ENCODE measurements around the gene QTRT2.

Gene QTRT2

DNA sequence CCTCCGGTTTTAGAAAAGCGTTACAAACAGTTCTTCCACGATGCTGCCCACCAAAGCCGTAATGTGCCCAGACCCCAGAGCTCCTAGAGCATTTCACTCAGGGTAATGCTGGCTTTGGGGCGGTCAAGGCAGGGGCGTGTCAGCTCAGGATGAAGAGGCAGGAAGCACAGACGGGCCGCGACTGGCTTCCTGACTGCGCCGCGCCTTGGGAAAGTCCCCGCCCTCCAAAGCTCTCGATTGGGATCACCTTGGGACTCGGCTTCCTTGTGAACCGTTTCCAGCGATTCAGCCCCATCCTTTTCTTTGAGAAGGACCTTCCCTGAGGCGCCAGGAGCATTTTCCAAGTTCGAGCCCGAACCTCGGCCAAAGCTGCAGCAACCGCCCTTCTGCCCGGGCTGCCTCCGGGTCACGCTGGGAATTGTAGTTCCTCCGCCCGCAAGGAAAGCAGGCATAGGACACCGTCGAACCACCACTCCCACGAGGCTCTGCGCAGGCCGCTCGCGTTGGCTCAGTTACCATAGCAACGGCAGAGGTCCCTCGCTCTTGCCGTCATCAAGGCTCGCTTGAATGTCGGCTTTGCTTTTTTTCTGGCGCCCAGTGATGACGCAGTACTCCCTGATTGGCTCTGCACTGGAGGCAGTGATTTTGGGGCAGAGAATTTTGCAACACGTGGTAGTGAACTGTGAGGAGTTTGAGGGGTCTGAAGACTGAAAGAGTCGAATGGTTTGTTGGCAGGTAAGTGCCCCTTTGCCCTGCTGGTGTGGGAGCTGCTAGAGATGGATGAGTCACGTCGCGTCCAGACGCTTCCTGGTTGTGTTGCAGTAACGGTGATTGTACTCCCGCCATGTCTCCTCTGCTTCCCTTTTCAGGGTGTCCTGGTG lies at the start of gene QTRT2, which contains the start of gene CCDC191:
QTRT2 (plus strand) TSS at position 608 of the 881 bp plus-strand sequence. CDS start 8,521 bp downstream, outside the sequence.
CCDC191 (minus strand) TSS at position 397 of the 881 bp plus-strand sequence; CDS start at position 337, 60 bp downstream.
- TF ChIP-seq GATA1 (IDR thresholded peaks at IDR 0.05; ENCODE audit: low read depth, low read length) (no peak), POLR2A (IDR thresholded peaks at IDR 0.05; ENCODE audit: low read length) (peak; percentile 54)
- DNase-seq, result peak; percentile 99

DNA sequence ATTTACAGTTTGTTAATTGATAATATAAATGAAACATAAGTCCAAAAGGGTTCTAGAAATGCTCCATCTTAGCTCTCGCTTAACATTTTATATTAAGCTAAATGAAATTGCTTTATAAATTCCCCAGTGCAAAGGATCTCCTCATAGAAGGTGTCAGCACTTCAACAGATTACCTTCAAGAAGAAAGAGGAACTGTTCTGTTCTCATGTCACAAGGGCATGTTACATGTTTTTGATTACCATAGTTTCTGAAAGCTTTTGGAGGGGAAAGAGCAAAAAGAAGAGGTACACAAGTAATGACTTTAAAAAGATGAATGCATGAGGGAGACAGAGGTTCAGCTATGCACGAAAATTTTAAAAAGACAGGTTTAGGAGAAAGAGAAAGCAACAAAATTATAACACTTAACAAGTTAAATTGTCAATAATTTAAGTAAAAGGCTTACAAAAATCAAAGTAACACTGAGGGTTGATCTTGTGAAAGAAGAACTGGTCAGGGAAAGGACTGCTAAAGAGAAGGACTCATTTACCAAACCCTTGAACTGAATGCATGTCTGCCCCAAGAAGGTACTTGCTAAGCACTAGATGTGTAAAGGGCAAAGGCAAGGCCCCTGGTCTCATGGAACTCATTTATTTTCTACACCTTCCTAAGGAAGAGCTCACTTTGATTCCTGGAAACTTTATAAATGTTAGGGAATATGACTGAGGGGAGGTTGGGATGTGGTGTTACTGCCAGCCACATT lies 45.3 kb upstream of the QTRT2 start:
- no peak for DNase-seq
- TF ChIP-seq POLR2A (IDR thresholded peaks at IDR 0.05; ENCODE audit: low read length) (no peak), GATA1 (IDR thresholded peaks at IDR 0.05; ENCODE audit: low read depth, low read length) (no peak)

GRCh38 chr3:114014211-114014610 lies 42.3 kb upstream of the QTRT2 start:
- TF ChIP-seq GATA1 (IDR thresholded peaks at IDR 0.05; ENCODE audit: low read depth, low read length), result no peak
- TF ChIP-seq POLR2A (IDR thresholded peaks at IDR 0.05; ENCODE audit: low read length), result no peak
- DNase-seq, result no peak

DNA sequence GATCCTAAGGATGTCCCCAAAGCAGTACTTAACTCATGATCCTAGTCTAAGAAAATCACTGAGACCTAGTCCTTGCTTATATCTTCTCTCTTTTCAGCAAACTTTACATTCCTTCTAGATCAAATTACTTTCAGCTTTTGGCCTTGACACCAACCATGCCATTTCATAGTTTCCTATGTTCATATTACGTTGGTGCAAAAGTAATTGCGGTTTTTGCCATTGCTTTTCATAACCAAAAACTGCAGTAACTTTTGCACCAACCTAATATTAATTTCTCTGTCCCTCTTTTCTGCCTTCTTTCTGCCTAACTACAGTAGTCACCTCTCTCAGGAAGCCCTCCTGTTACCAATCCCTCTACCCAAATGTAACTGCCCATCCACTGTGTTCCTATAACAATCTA lies 37.1 kb upstream of the QTRT2 start:
- no peak for DNase-seq
- TF ChIP-seq GATA1 (IDR thresholded peaks at IDR 0.05; ENCODE audit: low read depth, low read length) (no peak), POLR2A (IDR thresholded peaks at IDR 0.05; ENCODE audit: low read length) (no peak)

- no peak for DNase-seq
- no peak for TF ChIP-seq POLR2A (IDR thresholded peaks at IDR 0.05; ENCODE audit: low read length)
- no peak for TF ChIP-seq GATA1 (IDR thresholded peaks at IDR 0.05; ENCODE audit: low read depth, low read length)
Observed at GRCh38 chr3:114020907-114021306, 35.6 kb upstream of the QTRT2 start.

DNA sequence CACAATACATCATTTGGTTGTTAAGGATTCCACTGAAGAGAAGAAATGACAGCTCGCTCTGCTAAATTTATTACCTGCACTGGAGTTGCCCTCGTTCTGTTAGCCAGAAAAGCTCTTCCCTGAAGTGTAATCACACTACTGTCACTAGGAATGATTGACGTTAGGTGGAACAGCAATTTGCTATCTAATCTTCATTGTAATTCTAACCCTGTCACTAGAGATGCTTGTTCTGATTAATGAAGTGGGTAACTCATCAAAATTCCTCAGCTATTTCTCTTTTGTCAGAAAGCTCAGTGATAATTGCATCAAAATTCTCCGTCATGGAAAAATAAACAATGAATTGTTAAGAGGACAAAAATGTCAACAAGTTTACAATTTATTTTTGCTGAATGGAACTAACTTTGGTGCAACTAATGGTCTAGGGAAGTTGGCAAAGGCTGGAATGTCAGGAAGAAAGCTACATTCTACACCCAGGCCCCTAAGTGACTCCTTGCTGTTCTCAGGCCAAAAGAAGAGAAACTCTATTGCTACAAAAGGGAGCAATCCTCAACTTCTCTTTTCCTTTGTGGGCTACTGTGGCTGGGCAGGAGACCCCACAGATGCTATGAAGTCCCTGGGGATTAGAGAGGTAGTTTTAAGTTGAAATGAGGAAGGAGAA lies 34.3 kb upstream of the QTRT2 start:
- no peak for DNase-seq
- no peak for TF ChIP-seq POLR2A (IDR thresholded peaks at IDR 0.05; ENCODE audit: low read length)
- no peak for TF ChIP-seq GATA1 (IDR thresholded peaks at IDR 0.05; ENCODE audit: low read depth, low read length)

GRCh38 chr3:114025451-114025850 lies 31.1 kb upstream of the QTRT2 start:
- TF ChIP-seq POLR2A (IDR thresholded peaks at IDR 0.05; ENCODE audit: low read length) (no peak), GATA1 (IDR thresholded peaks at IDR 0.05; ENCODE audit: low read depth, low read length) (no peak)
- DNase-seq, result no peak

GRCh38 chr3:114026331-114026730 lies 30.2 kb upstream of the QTRT2 start:
- no peak for DNase-seq
- TF ChIP-seq GATA1 (IDR thresholded peaks at IDR 0.05; ENCODE audit: low read depth, low read length) (no peak), POLR2A (IDR thresholded peaks at IDR 0.05; ENCODE audit: low read length) (no peak)

DNA sequence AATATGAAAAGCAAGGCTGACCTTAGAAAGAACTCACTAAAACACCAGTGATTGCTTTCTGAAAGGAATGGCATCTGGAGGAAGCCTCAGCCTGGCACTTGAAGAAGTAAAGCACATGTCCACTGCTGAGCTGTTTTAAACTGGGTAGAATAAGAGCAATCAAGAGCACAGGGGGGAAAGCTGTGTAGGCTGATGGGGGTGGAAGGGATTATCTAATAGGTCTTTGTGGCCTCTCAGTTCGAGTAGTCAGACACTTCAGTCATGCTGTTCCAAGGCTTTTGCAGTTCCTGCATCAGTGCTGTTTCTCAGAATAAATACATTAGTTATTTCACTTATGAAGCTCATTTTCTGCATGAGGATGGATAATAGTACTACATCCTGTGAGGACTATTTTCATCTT lies 22.8 kb upstream of the QTRT2 start:
- no peak for TF ChIP-seq GATA1 (IDR thresholded peaks at IDR 0.05; ENCODE audit: low read depth, low read length)
- TF ChIP-seq POLR2A (IDR thresholded peaks at IDR 0.05; ENCODE audit: low read length), result no peak
- DNase-seq, result peak in 1 of 2 experiments; percentile 61

DNA sequence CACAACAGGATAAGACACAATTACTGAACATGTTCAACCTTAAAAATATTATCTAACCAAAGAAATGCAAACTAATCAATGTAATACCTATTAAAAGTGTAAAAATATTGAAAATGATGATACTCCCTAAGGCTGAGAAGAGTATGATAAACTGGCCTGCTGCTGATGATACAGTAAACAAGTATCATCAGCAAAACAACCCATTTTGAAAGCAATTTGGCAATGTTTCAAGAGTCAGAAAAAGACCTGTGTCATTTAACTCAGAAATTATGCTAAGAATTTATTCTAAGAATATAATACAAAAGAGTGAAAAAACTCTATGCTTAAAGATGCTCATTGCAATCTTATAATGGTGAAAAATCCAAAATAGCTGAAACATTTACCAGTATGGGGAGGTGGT lies 22.3 kb upstream of the QTRT2 start:
- peak; percentile 64 to 74 for DNase-seq
- no peak for TF ChIP-seq POLR2A (IDR thresholded peaks at IDR 0.05; ENCODE audit: low read length)
- no peak for TF ChIP-seq GATA1 (IDR thresholded peaks at IDR 0.05; ENCODE audit: low read depth, low read length)

DNA sequence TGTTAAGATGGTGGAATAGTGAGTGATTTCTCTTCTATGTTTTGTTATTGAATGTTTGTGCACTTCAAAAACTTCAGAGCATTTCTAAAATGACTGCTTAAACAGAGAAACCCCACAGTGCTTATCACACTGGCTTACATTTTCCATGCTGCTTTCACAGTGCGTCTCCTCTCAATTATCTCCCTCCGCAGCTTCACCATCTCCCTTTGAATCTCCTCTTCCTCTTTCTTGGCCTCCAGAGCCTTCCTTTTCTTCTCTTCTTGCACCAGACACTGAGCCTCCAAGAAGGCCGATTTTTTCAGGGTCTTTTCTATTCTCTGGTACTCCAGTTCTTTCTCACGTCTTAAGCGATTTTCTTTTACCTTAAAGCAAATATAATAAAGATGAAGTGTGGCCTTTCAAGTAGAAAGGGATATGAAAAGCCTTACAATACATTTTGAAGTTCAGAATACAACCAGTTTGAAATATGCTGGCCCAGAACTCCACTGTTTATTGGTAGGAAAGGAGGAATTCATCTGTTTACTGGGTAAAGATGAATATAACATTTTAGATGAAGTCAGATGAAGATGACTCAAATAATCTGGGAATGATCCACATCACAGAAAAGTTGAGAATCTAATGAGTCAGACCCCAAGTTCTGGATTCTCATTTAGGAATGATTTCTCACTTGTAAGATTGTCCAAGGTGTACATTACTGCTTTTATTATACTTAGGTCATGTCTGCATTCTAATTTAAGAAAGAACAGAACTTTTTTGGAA lies 21.6 kb upstream of the QTRT2 start:
- peak; percentile 58 to 75 for DNase-seq
- TF ChIP-seq POLR2A (IDR thresholded peaks at IDR 0.05; ENCODE audit: low read length) (no peak), GATA1 (IDR thresholded peaks at IDR 0.05; ENCODE audit: low read depth, low read length) (no peak)

- no peak for DNase-seq
- TF ChIP-seq POLR2A (IDR thresholded peaks at IDR 0.05; ENCODE audit: low read length) (no peak), GATA1 (IDR thresholded peaks at IDR 0.05; ENCODE audit: low read depth, low read length) (no peak)
Observed at GRCh38 chr3:114035896-114036295, 20.6 kb upstream of the QTRT2 start.

DNA sequence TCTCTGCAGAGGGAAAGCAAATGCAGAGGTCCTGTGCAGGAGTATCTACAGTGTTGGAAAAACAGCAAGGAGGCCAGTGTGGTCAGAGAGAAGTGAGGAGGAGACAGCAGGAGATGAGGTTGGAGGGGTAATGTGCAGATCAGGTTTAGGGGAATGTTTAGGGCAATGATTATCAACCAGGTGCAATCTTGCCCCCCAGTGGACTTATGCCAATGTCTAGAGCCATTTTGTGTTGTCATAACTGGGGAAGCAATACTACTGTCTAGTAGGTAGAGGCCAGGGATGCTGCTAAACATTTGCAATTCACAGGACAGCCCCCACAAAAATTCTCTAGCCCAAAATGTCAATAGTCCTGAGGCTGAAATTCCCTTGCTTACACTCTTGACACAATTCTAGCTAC lies 13.3 kb upstream of the QTRT2 start:
- DNase-seq, result no peak
- TF ChIP-seq POLR2A (IDR thresholded peaks at IDR 0.05; ENCODE audit: low read length) (no peak), GATA1 (IDR thresholded peaks at IDR 0.05; ENCODE audit: low read depth, low read length) (no peak)
